HG03342 (cell line): ENCODE data around the gene SNAP25.

ENCODE experiments used
- ATAC-seq: cut with Tn5 transposase; IDR thresholded peaks from one replicate; pipeline ENCODE4 v1.9.1; 2021; ENCODE audit warnings: mild to moderate bottlenecking, moderate library complexity; ENCODE audit not compliant: unreplicated experiment

Gene SNAP25

DNA sequence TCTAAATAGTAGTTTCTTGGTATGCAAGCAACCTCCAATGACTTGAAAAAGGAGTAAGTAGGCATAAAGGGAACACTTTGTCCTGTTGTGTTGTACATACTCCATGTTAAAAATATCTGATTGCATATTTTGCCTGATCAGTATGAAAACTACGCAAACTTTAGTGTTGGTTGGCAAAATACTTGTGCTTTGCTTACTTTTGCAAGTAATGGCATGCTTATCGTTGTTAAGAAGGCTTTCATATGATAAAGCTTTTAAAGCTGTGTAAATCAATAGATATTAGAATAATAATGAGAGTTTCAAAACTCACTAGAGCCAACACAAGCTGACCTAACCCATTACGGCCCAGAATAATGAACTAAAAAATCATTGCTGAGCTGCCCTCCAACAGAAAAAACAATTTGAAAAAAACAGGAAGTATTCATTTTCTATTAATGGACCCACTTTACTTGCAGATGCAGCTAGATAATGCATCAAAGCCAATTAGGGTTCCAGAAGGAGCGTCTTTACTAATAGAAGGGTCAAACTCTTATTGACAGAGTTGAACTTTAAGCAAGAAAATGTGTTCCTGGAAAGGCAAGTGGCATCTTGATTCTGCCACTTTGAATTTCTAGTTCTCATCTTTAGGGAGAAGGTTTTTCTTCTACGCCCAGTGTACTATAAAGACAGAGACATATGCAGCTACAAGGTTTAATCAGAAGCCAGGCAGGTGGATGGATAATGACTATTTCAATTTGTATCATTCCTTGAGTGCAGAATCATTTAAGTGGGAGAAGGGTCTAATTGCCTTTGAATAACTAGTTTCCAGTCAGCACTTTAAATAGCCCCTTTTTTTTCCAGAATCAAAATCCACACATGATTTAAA, 82.2 kb downstream of the SNAP25 start:
- ATAC-seq = no peak

DNA sequence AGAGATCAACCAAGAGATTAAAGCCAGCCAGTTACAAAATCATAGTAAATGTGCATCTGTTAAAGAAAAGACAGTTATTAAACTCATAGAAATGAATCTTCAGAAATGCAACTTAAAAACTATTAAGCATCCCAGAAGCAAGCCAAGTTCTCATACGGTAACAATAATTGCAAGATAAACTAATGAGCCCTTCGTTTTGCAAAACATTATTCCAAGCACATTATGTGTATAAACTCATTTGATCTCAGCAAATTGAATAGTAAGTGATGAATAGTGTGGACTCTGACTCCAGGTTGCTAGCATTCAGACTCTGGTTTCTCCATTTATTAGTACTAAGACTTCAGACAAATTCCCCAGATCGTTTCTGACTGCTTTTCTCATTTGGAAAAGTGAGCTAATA, 85.2 kb downstream of the SNAP25 start:
- no peak for ATAC-seq

DNA sequence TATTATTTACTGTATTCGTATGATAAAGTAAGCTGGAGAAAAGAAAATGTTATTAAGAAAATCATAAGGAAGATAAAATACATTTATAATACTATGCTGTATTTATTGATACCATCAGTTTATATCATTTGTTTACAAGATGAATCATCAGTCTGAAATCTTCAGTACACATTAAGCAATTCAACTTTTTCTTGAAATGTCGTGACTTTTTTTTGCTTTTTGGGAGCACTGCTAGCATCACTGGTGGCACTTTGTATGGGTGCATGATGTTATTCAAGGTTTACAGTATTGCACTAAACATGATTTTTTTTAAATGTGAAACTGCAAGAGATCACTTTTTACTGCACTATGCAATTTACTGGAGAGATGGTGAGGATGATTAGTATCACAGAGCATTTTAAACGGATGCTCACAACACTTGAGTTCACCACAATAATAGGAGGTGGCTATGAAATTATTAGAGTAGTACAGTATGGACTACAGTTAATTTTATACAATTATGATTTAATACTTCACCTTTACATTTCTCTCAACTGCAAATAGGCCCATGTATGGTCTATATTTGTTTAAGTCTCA, 85.9 kb downstream of the SNAP25 start:
- ATAC-seq = no peak

DNA sequence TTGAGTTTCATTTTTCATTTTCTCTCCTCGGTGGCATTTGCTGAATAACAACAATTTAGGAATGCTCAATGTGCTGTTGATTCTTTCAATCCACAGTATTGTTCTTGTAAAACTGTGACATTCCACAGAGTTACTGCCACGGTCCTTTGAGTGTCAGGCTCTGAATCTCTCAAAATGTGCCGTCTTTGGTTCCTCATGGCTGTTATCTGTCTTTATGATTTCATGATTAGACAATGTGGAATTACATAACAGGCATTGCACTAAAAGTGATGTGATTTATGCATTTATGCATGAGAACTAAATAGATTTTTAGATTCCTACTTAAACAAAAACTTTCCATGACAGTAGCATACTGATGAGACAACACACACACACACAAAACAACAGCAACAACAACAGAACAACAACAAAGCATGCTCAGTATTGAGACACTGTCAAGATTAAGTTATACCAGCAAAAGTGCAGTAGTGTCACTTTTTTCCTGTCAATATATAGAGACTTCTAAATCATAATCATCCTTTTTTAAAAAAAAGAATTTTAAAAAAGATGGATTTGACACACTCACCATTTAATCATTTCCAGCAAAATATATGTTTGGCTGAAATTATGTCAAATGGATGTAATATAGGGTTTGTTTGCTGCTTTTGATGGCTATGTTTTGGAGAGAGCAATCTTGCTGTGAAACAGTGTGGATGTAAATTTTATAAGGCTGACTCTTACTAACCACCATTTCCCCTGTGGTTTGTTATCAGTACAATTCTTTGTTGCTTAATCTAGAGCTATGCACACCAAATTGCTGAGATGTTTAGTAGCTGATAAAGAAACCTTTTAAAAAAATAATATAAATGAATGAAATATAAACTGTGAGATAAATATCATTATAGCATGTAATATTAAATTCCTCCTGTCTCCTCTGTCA, 88.1 kb downstream of the SNAP25 start:
- ATAC-seq = no peak

DNA sequence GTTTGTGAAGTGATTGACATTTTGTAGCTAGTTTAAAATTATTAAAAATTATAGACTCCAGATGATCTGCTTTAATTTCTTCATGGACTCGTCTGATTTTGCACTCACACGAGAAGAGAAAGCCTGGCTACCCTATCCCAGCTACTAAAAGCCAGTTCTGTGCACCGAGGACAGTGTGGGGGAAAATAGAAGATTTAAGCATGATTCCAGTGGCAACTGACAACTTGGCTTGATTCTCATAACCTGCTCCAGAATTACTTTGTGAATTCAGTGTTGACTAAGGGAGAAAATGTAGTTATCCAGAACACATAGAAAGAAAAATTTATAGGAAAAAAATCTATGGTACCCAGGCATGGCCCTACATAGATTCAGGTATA, 88.7 kb downstream of the SNAP25 start:
- no peak for ATAC-seq

DNA sequence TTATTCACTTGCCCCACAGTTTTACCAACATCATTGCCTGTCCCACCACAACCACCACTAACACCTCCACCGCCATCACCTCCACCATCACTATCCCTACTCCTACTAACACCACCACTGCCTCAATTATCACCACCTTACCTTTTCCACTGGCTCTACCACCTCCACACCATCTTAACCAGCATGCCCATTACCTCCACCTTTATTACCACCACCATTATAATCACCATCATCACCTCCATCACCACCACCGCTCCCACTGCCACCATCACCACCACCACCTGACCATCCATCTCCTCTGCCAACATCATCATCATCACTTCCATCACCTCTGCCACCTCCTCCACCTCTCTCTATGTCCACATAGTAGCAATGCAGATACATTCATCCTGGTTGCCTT, 90.0 kb downstream of the SNAP25 start:
- ATAC-seq = no peak

DNA sequence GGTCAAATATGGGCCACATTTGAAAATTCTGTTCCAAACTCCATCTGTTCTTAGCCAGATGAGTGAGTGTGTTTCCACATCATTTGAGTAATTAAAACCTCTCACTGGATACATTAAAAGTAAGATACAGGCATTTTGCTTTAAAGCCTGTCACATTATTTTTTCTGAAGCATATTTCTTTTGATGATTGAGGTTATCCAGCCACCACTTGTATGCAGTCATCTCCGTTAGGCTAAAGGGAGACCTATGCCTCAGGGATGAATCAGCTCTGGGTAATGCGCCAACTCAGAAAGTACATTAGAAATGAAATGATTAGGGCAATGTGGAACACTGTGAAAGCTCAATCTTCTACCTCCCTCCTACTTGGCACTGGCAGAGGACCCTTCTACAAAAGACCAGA, 90.7 kb downstream of the SNAP25 start:
- ATAC-seq = no peak

DNA sequence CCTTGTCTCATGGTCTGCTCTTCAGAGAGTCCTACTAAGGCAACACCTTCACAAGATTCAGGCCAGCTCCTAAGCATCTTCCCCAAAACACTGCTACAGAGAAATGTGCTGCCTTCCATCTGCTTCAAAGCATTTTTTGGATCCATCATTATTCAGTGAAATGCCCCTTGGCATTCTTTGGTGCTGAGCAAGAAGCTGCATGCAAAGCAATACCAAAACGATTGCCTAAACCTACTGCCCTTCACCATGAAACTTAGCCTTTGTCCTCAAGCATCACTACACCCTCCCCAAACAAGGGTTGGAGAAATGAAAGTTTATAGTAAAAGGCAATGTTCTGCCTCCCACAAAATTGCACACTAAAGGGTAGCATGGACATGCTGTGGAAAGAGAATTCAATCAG, 93.5 kb downstream of the SNAP25 start:
- ATAC-seq = no peak

DNA sequence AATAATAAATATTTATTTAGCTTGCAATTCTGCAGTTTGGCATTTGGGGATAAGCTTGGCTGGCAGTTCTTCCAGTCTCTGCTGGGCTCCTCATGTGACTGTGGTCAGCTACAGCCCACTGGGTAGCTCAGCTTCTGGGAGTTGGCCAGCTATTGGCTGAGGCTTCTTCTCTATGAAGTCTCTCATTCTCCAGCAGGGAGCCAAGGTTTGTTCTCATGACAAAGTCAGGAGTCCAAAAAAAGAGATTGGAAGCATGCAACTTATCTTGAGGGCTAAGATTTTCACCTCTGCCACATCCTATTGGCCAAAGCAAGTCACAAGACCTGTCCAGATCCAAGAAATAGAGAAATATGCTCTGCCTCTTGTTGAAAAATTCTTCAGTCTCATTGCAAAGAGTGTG, 94.6 kb downstream of the SNAP25 start:
- ATAC-seq = no peak

DNA sequence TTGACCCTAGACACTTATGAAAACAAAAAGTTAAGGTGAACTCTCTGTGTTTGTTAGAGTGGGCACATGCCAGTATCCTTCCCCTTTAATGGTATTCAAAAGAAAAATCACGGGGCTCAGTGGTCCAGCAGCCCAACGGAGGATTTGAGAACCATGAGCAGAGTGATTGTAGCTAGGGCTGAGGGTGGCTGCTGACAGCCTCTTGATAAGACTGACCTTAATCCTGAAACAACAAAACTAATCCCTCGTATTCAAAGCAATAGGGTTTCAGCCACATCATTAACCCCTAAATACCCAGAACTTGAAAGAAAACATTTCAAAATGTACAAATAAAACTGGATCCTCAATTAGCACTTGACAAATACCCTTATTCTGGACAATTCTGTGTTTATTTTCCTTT, 95.1 kb downstream of the SNAP25 start:
- no peak for ATAC-seq

DNA sequence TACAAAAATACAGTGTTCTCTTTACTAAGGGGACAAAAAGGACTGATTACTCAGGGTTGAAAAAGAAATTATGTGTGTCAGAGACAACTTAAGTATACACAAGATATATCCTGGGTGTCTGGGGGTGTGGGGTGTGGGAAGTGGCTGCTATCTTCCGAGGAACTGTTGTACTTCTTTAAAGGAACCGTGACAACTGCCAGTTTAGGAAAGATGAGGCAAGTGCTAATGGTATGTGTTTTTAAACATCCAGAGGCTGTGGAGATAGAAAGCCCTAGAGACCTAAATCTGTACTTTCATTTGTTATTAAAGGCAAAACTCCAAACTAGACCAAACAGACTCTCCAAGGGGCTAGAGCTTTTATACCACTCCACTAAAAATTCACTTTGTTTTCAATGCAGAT, 95.6 kb downstream of the SNAP25 start:
- no peak for ATAC-seq

DNA sequence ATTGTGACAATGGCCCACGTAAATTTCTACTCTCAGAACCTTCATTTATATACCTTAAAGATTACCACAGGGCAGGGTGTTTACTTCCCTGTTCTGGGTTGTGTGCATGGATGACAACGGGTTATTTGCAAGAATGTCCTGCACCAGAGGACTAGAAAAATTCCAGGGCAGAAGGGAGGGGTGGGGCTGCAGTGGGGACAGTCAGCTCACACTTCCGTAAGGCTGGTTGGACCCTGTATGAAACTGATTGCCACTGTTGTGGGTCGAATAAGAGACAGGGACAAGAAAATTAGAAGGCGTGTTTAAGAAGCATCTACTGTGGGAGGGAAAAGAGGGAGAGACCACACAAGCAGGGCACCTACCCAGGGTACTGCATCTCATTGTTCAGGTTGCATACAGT, 96.5 kb downstream of the SNAP25 start:
- no peak for ATAC-seq

DNA sequence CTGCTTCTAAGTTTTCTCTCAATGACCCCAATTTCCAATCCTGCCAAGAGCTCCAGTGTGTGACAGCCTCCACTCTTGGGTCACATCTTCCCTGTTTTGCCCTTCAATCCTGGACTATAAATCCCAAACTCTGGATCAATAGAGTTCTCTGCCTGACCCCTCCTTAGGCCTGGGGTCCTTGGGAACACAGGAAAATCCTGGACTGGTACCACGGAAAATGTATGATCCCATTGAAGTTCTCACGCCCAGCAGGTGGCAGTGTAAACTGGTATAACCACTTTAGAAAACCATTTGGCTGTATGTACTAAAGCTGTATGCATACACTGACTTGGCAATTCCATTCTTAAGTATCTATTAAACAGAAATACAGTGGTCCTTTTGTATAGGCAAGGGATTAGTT, 98.0 kb downstream of the SNAP25 start:
- ATAC-seq = no peak

DNA sequence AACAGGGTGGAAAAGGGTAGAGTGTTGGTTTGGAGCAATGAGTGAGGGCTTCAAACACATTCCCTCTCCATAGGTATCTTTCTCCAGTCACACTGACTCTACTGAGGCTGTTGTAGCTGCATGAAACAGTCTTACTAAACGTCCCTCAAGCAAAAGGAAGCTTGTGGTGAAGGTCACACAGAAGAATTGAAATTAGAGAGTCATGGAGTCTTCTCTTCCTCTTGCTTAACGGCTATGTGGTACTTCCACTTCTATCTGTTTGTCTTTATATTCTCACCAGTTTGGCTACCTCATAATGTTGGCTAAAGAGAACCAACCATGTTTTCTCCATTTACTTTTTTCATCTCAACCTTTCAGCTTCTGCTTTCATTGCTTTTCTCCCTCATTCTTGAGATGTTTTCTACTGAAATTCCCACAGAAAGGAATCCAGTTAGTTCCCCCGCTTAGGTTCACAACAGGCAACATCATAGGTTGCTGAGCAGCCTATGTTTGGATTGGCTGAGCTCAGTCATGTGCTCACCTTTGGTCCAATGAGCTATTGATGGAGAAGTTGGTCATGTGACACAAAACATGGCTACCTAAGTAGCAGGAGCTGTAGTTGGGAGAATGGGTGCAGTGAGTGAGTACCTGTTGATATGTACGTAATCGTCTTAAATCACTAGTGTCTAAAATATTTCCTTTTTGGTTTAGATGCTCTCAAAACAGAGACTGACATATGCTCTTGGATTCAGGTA, 99.8 kb downstream of the SNAP25 start:
- no peak for ATAC-seq

DNA sequence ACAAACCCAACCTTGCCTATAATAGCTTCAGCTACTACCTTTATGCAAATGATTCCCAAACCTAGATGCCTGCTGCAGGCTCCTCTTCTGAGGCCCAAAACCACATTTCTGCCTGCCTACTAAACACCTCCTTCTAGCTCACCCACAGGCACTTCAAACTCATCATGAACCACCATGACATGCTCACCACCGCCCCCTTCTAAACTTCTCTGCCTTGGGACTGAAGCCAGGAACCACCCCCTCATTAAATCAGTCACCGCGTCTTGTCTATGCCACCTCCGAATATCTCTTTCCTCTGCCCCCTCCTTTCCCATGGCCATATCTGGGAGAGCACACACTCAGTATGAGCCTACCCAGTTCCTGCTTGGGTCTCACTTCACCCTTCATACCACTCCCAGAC, 101.2 kb downstream of the SNAP25 start:
- no peak for ATAC-seq

DNA sequence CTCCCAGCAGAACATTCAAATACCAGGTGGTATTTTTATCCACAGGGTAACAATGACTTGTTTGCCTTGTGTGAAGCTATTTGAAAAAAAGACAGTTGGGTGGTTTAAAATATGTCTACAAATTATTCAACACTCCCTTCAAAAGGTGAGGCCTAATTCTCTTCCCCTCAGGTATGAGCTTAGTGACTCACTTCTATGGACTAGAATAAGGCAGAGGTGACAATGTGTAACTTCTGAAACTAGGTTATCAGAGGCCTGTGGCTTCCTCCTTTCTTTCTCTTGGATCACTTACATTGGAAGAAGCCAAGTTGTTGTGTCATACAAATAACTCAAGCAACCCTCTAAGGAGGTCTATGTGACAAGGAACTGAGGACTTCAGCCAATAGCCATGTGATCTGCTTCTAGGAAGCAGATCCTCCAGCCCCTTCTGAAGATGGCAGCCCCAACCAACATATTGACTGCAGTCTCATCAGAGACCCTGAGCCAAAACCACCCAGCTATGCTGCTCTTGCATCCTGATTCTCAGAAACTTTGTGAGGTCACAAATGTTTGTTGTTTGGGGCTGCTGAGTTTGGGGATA, 102.6 kb downstream of the SNAP25 start:
- no peak for ATAC-seq

DNA sequence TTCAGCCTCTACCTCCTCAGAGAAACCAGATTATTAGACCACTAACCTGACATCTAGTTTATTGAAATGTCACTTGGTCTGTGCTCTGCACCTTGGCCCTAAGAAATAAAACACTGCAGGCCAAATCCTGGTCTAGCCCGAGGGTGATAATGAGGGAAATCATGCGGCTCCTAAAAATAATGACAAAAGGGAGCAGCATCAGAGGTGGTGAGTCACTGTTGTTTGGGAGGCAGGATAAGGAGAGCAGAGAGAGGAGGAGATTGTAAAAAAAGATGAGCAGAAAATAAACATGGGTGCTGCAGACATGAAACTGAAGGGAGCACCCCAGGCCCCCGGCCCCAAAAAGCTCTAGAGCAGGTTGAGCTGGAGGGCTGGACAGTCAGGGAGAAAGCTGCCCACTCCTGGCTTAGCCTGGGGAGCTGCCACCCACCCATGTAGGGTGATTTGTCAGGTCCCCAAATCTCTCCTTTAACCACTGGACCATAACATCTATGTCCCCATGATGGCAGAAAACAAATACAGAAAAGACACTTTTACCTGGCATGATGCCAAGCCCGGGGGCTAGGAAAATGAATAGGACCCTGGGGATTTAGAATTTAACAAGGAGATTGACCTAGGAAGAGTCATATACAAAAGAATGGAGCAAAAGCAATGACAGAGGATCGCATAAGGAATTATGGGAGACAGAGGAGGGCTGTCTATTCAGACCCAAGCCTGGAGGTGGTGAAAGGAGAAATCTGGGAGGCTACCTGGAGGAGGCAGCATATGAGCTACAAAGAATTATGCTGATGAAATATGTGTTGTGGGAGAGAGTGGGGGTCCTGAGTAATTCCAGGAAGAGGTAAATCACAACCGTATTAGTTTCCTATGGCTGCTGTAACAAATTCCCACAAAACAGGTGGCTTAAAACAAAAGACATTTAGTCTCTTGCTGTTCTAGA, 103.7 kb downstream of the SNAP25 start:
- no peak for ATAC-seq

DNA sequence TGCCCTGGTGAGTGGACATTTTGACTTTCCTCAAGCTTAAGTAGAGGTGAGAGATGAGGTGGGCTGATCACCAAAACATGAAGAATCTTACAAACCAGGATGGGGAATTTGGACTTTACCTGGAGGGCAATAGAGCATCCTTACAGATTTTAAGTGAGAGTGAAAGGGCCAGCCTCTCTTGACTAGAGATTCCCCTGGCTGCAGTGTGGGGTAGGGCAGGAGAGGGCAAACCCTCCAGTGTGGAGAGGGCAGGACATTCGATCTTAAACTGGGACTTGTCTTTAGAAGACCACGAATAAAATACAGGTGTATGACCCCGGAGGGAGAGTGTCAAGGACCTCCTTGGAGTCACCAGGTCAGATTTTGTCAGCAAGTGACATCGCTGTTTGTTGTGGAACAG, 105.1 kb downstream of the SNAP25 start:
- no peak for ATAC-seq

DNA sequence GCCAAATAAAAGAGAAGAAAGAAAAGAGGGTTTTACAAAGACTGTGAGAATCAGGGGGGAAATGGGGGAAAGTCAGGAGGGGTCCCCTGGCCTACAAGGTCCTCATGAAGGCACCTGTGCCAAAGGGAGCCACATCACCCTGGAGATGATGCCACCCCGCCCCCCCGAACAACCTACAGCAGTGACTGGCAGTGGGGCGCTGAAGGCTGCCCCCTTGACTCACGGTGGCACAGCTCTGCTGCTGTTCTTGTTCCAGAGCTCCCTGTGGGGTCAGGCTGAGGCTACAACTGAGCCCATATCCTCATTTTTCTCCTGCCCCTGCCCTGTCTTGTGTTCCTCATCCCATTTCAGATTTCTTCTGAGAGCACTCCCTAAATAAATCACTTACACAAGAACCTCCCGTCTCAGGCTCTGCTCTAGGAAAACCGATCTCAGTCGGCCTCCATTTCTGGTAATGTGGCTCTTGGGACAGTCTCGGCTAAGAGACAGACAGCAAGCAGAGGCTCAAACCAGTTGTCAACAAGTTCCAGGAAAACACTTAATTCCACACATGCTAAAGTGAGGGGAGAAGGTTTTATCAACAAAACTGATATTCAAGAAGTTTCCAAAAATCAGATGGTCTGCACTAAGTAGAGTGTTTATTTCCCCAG, 105.7 kb downstream of the SNAP25 start:
- ATAC-seq = no peak
